Body of pancreas (tissue), 4 donors: Measurements from ENCODE around the gene VTI1A. TPM values are rescaled to one million over a fixed set of nuclear protein-coding genes. Genes with fewer than 3 reads are reported as not detected.

ENCODE experiments used
- ATAC-seq: fragments of 150-250 bp; one replicate; pipeline ENCODE4 v1.9.1; 2016
- DNase-seq, 4 donors: peaks; one replicate each; pipeline ENCODE4 v3.0.0-alpha.2; 2019
- H3K27ac ChIP-seq, 4 donors: fragments of 200-600 bp; sonication (generic); 1 replicate in 3 of 4; 2 replicates in 1 of 4; pipeline versions ENCODE4 v1.5.1 to v1.6.1; 2016 to 2019; ENCODE audit warnings: mild to moderate bottlenecking in 1 of 4, mixed read lengths in 1 of 4, moderate library complexity in 1 of 4
- H3K27me3 ChIP-seq, 2 donors: fragments of 200-600 bp; sonication (generic); one replicate each; pipeline ENCODE4 v1.6.0; 2016; ENCODE audit warnings: mild to moderate bottlenecking in 1 of 2
- H3K36me3 ChIP-seq, 2 donors: fragments of 200-600 bp; sonication (generic); replicated peaks in 1 of 2; 2 replicates each; pipeline ENCODE4 v1.5.1; 2016; ENCODE audit warnings: low read depth in 2 of 2; ENCODE audit not compliant: insufficient read depth in 1 of 2
- H3K4me1 ChIP-seq: fragments of 200-600 bp; sonication (generic); one replicate; pipeline ENCODE4 v1.6.0; 2016
- H3K4me3 ChIP-seq, 2 donors: fragments of 200-600 bp; sonication (generic); 1 replicate in 1 of 2; 2 replicates in 1 of 2; pipeline ENCODE4 v1.5.1; 2016 to 2019
- H3K9me3 ChIP-seq, 3 donors: fragments of 200-600 bp; sonication (generic); 1 replicate in 2 of 3; 2 replicates in 1 of 3; pipeline ENCODE4 v1.5.1; 2016
- CTCF ChIP-seq, 7 experiments: fragments of 450-650 bp in 4 of 7; fragments of 200-600 bp in 3 of 7; sonication (generic) in 3 of 7; IDR thresholded peaks; one replicate each; pipeline ENCODE4 v1.5.1; 2016 to 2019; ENCODE audit warnings: antibody characterized with exemption in 7 of 7
- POLR2A ChIP-seq, 3 donors: fragments of 450-650 bp; IDR thresholded peaks; one replicate each; pipeline ENCODE4 v1.6.1; 2016; ENCODE audit warnings: antibody characterized with exemption in 3 of 3, mild to moderate bottlenecking in 2 of 3
- WGBS, 2 donors: methylation state at CpG; one replicate each; pipeline ENCODE4 v1.1.5; 2017; 5-methylcytosine and 5-hydroxymethylcytosine counted together
- intact Hi-C: fragments of 100-400 bp; cut with DNase I; formaldehyde crosslinking; loops from one replicate; pipeline ENCODE4 v1.15.1; 2023
- total RNA-seq, 2 donors: library from RNA; depleted of rRNA; stranded (reverse); fragments of >200 nt; gene quantifications; one replicate each; pipeline ENCODE4 v1.1.0, GENCODE V29; 2016

VTI1A gene
- total RNA-seq, 2 donors from 2014 or later, result 28.3 to 84.4 TPM

GRCh38 chr10:112546474-112546873 lies 99.5 kb downstream of the VTI1A start:
- no peak overlapping the region for H3K27ac ChIP-seq
- H3K9me3 ChIP-seq, result no peaks in the 10 kb centered on the region
- ATAC-seq (no peak), DNase-seq (no peak)
- intact Hi-C loops, result no loop called here
- no peak for TF ChIP-seq POLR2A (IDR thresholded peaks at IDR 0.05)
- TF ChIP-seq CTCF (IDR thresholded peaks at IDR 0.05), result no peak
- H3K36me3 ChIP-seq, result no peaks in the 10 kb centered on the region
- no peaks in the 10 kb centered on the region for H3K4me1 ChIP-seq
- WGBS, 2 donors, result 80 to 90% methylated on average over 2 of the region's 2 CpGs
- no peaks in the 10 kb centered on the region for H3K27me3 ChIP-seq
- H3K4me3 ChIP-seq, result no peak overlapping the region

- Histone ChIP-seq H3K4me3 (no peak overlapping the region), H3K27ac (no peak overlapping the region), H3K9me3 (no peaks in the 10 kb centered on the region), H3K36me3 (no peaks in the 10 kb centered on the region), H3K4me1 (no peaks in the 10 kb centered on the region), H3K27me3 (no peaks in the 10 kb centered on the region)
- intact Hi-C loops, result no loop called here
- TF ChIP-seq POLR2A (IDR thresholded peaks at IDR 0.05) (no peak), CTCF (IDR thresholded peaks at IDR 0.05) (no peak)
- ATAC-seq (no peak), DNase-seq (no peak)
- WGBS, 2 donors, result 95 to 98% methylated on average over 8 of the region's 8 CpGs
Observed at GRCh38 chr10:112548535-112549276, 101.7 kb downstream of the VTI1A start.

GRCh38 chr10:112552593-112553110 lies 105.6 kb downstream of the VTI1A start:
- intact Hi-C loops, result no loop called here
- no peak for ATAC-seq

GRCh38 chr10:112553315-112553714 lies 106.3 kb downstream of the VTI1A start:
- no peak overlapping the region for H3K27ac ChIP-seq
- H3K9me3 ChIP-seq, result no peaks in the 10 kb centered on the region
- no peak for ATAC-seq
- TF ChIP-seq POLR2A (IDR thresholded peaks at IDR 0.05) (no peak), CTCF (IDR thresholded peaks at IDR 0.05) (no peak)
- no peak overlapping the region for H3K4me3 ChIP-seq
- no peaks in the 10 kb centered on the region for H3K36me3 ChIP-seq
- H3K27me3 ChIP-seq, result no peaks in the 10 kb centered on the region
- intact Hi-C loops, result no loop called here
- H3K4me1 ChIP-seq, result no peaks in the 10 kb centered on the region
- 94 to 95% methylated on average over 3 of the region's 3 CpGs for WGBS, 2 donors
- no peak for DNase-seq

More at GRCh38 chr10:112552593-112553110, 105.6 kb downstream of the VTI1A start:
- H3K27me3 ChIP-seq, result no peaks in the 10 kb centered on the region
- TF ChIP-seq POLR2A (IDR thresholded peaks at IDR 0.05) (no peak), CTCF (IDR thresholded peaks at IDR 0.05) (no peak)
- H3K9me3 ChIP-seq, result no peaks in the 10 kb centered on the region
- WGBS, 2 donors, result 31 to 32% methylated on average over 4 of the region's 4 CpGs
- no peak overlapping the region for H3K4me3 ChIP-seq
- DNase-seq, result no peak
- H3K36me3 ChIP-seq, result no peaks in the 10 kb centered on the region
- no peaks in the 10 kb centered on the region for H3K4me1 ChIP-seq
- no peak overlapping the region for H3K27ac ChIP-seq

GRCh38 chr10:112554263-112554662 lies 107.2 kb downstream of the VTI1A start:
- no peak for ATAC-seq
- Histone ChIP-seq H3K4me1 (no peaks in the 10 kb centered on the region), H3K27me3 (no peaks in the 10 kb centered on the region), H3K4me3 (no peak overlapping the region), H3K27ac (no peak overlapping the region), H3K9me3 (no peaks in the 10 kb centered on the region), H3K36me3 (no peaks in the 10 kb centered on the region)
- TF ChIP-seq CTCF (IDR thresholded peaks at IDR 0.05) (no peak), POLR2A (IDR thresholded peaks at IDR 0.05) (no peak)
- intact Hi-C loops, result no loop called here
- DNase-seq, result no peak
